HEK293 (cell line): Measurements from ENCODE around the gene SF1.

ENCODE experiments used
- CTCF ChIA-PET: fragments of 350-600 bp; formaldehyde crosslinking; extraction: SDS; loops from one replicate; lab custom pipeline; 2021; ENCODE audit warnings: antibody characterized with exemption; lab: Yijun Ruan, JAX
- POLR2A ChIA-PET: fragments of 300-600 bp; formaldehyde crosslinking; extraction: SDS; loops from one replicate; lab custom pipeline; 2020; ENCODE audit warnings: antibody characterized with exemption, inconsistent platforms; lab: Yijun Ruan, JAX
- H3K27ac ChIP-seq: fragments of 200-500 bp; sonication (Bioruptor generic); 2 replicates; pipeline ENCODE4 v1.5.1; 2014; ENCODE audit warnings: low read depth, low read length, control low read depth, inconsistent platforms; ENCODE audit errors: extremely low read depth
- H3K36me3 ChIP-seq, 2 experiments: fragments of 200-500 bp in 1 of 2; sonication (Bioruptor generic) in 1 of 2; 1 replicate in 1 of 2; 2 replicates in 1 of 2; pipeline ENCODE4 v1.5.1; 2014 to 2017; ENCODE audit warnings: inconsistent platforms in 2 of 2, low read length in 2 of 2; ENCODE audit not compliant: control insufficient read depth in 2 of 2, insufficient read depth in 1 of 2
- H3K4me1 ChIP-seq: fragments of 200-500 bp; sonication (Bioruptor generic); 2 replicates; pipeline ENCODE4 v1.5.1; 2014; ENCODE audit warnings: mild to moderate bottlenecking, low read length, inconsistent platforms; ENCODE audit not compliant: control insufficient read depth, insufficient read depth
- H3K4me3 ChIP-seq: 2 replicates; pipeline ENCODE4 v1.5.1; 2011; ENCODE audit warnings: low read depth, mild to moderate bottlenecking, control low read depth, low read length, moderate library complexity
- H3K9me3 ChIP-seq: fragments of 200-500 bp; sonication (Bioruptor generic); 2 replicates; pipeline ENCODE4 v1.5.1; 2014; ENCODE audit warnings: low read depth, low read length, inconsistent platforms; ENCODE audit not compliant: control insufficient read depth, insufficient read depth
- GLI4 ChIP-seq: fragments of 450-650 bp; formaldehyde crosslinking; IDR thresholded peaks from 2 replicates; pipeline ENCODE4 v1.5.1; 2016; ENCODE audit warnings: missing biosample characterization, missing genetic modification characterization
- KLF7 ChIP-seq: fragments of 450-650 bp; formaldehyde crosslinking; IDR thresholded peaks from 2 replicates; pipeline ENCODE4 v1.5.1; 2016; ENCODE audit warnings: missing biosample characterization, missing genetic modification characterization, borderline replicate concordance
- KLF8 ChIP-seq: fragments of 450-650 bp; formaldehyde crosslinking; IDR thresholded peaks from 2 replicates; pipeline ENCODE4 v1.5.1; 2016; ENCODE audit warnings: missing biosample characterization, missing genetic modification characterization
- MZF1 ChIP-seq: fragments of 450-650 bp; formaldehyde crosslinking; IDR thresholded peaks from 2 replicates; pipeline ENCODE4 v1.5.1; 2017; ENCODE audit warnings: missing biosample characterization, missing genetic modification characterization, borderline replicate concordance
- SP3 ChIP-seq: fragments of 450-650 bp; formaldehyde crosslinking; IDR thresholded peaks from 2 replicates; pipeline ENCODE4 v1.5.1; 2016; ENCODE audit warnings: missing biosample characterization, missing genetic modification characterization
- TRIM28 ChIP-seq: IDR thresholded peaks from 2 replicates; pipeline ENCODE4 v1.6.1; 2011; ENCODE audit warnings: low read length, control low read depth, borderline replicate concordance
- WT1 ChIP-seq: fragments of 450-650 bp; formaldehyde crosslinking; IDR thresholded peaks from 2 replicates; pipeline ENCODE4 v1.5.1; 2016; ENCODE audit warnings: missing biosample characterization, missing genetic modification characterization
- ZNF112 ChIP-seq: fragments of 450-650 bp; formaldehyde crosslinking; IDR thresholded peaks from 2 replicates; pipeline ENCODE4 v1.5.0; 2017; ENCODE audit warnings: missing biosample characterization, missing genetic modification characterization
- ZNF133 ChIP-seq: fragments of 450-650 bp; formaldehyde crosslinking; IDR thresholded peaks from 2 replicates; pipeline ENCODE4 v1.5.1; 2016; ENCODE audit warnings: missing biosample characterization, missing genetic modification characterization
- ZNF274 ChIP-seq, 2 experiments: fragments of 200-500 bp in 1 of 2; fragments of 450-650 bp in 1 of 2; sonication (Bioruptor generic) in 1 of 2; formaldehyde crosslinking in 1 of 2; IDR thresholded peaks; 2 replicates each; pipeline versions ENCODE4 v1.5.1 to v1.6.1; 2014 to 2016; ENCODE audit warnings: borderline replicate concordance in 1 of 2, inconsistent platforms in 1 of 2, low read length in 1 of 2, missing biosample characterization in 1 of 2, missing genetic modification characterization in 1 of 2
- ZNF341 ChIP-seq: fragments of 450-650 bp; formaldehyde crosslinking; IDR thresholded peaks from 2 replicates; pipeline ENCODE4; 2016; ENCODE audit warnings: low read depth, missing biosample characterization, missing genetic modification characterization
- ZNF549 ChIP-seq: fragments of 450-650 bp; IDR thresholded peaks from 2 replicates; pipeline ENCODE4 v1.5.1; 2018; ENCODE audit warnings: missing biosample characterization, missing genetic modification characterization, mild to moderate bottlenecking, inconsistent platforms, moderate library complexity
- ZNF623 ChIP-seq: fragments of 450-650 bp; formaldehyde crosslinking; IDR thresholded peaks from 2 replicates; pipeline ENCODE4 v1.5.1; 2016; ENCODE audit warnings: missing biosample characterization, missing genetic modification characterization
- ZNF777 ChIP-seq: fragments of 450-650 bp; formaldehyde crosslinking; IDR thresholded peaks from 2 replicates; pipeline ENCODE4 v1.5.1; 2017; ENCODE audit warnings: missing biosample characterization, missing genetic modification characterization, borderline replicate concordance
- ZSCAN16 ChIP-seq: fragments of 450-650 bp; formaldehyde crosslinking; IDR thresholded peaks from 2 replicates; pipeline ENCODE4 v1.5.1; 2016; ENCODE audit warnings: missing biosample characterization, missing genetic modification characterization
- ZSCAN4 ChIP-seq: fragments of 450-650 bp; formaldehyde crosslinking; IDR thresholded peaks from 2 replicates; pipeline ENCODE4 v1.5.1; 2017; ENCODE audit warnings: missing biosample characterization, missing genetic modification characterization
- ZSCAN5A ChIP-seq: fragments of 450-650 bp; formaldehyde crosslinking; IDR thresholded peaks from 2 replicates; pipeline ENCODE4 v1.5.1; 2016; ENCODE audit warnings: missing biosample characterization, missing genetic modification characterization
- TF ChIP-seq, protein P1 (sequence below): fragments of 450-650 bp; formaldehyde crosslinking; IDR thresholded peaks from 2 replicates; pipeline ENCODE4 v1.5.1; 2017; ENCODE audit warnings: missing biosample characterization, missing genetic modification characterization
- TF ChIP-seq, protein P2 (sequence below): fragments of 450-650 bp; formaldehyde crosslinking; IDR thresholded peaks from 2 replicates; pipeline ENCODE4 v1.5.1; 2016; ENCODE audit warnings: missing biosample characterization, missing genetic modification characterization, borderline replicate concordance

Gene SF1

DNA sequence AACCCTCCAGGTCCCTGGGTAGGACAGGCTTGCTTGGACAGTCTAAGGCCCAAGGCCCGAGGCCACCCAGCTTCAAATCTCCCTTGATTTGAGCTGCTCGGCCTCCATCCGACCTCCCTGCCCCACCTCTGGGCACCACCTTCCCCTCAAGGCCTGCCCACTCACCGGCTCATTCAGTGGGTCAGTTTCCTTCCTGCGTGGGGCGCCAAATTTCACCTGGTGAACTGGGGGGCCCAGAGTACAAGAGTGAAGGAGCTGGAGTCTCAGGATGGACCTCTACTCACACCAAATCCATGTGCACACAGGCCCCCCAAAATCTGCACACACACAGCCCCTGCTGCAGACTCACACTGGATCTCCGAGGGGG is 20.9 kb upstream of the SF1 start:
- Histone ChIP-seq H3K9me3 (no peaks in the 10 kb centered on the region), H3K36me3 (peaks cover 0 to 29% of the 10 kb centered on the region in 2 experiments; a peak in 1 of 3 replicates), H3K4me3 (no peak overlapping the region), H3K27ac (no peak overlapping the region), H3K4me1 (peaks cover 4% of the 10 kb centered on the region)
- ChIA-PET CTCF (interaction anchor here (0.6 to 1.6 kb wide), 7 partner anchors 10 to 89 kb away, joined by 3 to 4 read pairs (median 3); no protein-coding TSS in a partner anchor), POLR2A (interaction anchor here (2.5 kb wide), 1 partner anchor 21 kb away, joined by 13 read pairs; the partner anchor contains the start of gene SF1)
- no peak for TF ChIP-seq ZNF777 (tag by site-specific recombination)
- TF ChIP-seq TRIM28 = no peak
- TF ChIP-seq ZNF549 (tag by site-specific recombination) = no peak
- no peak for TF ChIP-seq ZSCAN16 (tag by site-specific recombination)
- no peak for TF ChIP-seq ZNF341 (tag by site-specific recombination)
- TF ChIP-seq ZNF133 = no peak
- TF ChIP-seq ZNF112 (tag by site-specific recombination) = no peak
- no peak for TF ChIP-seq KLF7 (tag by site-specific recombination)
- TF ChIP-seq ZNF623 (tag by site-specific recombination) = no peak
- TF ChIP-seq, protein P1, sequence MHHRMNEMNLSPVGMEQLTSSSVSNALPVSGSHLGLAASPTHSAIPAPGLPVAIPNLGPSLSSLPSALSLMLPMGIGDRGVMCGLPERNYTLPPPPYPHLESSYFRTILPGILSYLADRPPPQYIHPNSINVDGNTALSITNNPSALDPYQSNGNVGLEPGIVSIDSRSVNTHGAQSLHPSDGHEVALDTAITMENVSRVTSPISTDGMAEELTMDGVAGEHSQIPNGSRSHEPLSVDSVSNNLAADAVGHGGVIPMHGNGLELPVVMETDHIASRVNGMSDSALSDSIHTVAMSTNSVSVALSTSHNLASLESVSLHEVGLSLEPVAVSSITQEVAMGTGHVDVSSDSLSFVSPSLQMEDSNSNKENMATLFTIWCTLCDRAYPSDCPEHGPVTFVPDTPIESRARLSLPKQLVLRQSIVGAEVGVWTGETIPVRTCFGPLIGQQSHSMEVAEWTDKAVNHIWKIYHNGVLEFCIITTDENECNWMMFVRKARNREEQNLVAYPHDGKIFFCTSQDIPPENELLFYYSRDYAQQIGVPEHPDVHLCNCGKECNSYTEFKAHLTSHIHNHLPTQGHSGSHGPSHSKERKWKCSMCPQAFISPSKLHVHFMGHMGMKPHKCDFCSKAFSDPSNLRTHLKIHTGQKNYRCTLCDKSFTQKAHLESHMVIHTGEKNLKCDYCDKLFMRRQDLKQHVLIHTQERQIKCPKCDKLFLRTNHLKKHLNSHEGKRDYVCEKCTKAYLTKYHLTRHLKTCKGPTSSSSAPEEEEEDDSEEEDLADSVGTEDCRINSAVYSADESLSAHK (tag by site-specific recombination) = no peak
- no peak for TF ChIP-seq ZSCAN5A
- no peak for TF ChIP-seq ZNF274 (IDR thresholded peaks at IDR 0.05; ENCODE audit: low read length)
- no peak for TF ChIP-seq ZNF274 (tag by site-specific recombination; IDR thresholded peaks at IDR 0.05; ENCODE audit: borderline replicate concordance)
- no peak for TF ChIP-seq ZSCAN4 (tag by site-specific recombination)
- TF ChIP-seq GLI4 (tag by site-specific recombination) = no peak
- no peak for TF ChIP-seq SP3 (tag by site-specific recombination)
- no peak for TF ChIP-seq WT1 (tag by site-specific recombination)
- TF ChIP-seq KLF8 = no peak
- TF ChIP-seq MZF1 (tag by site-specific recombination) = no peak
- TF ChIP-seq, protein P2, sequence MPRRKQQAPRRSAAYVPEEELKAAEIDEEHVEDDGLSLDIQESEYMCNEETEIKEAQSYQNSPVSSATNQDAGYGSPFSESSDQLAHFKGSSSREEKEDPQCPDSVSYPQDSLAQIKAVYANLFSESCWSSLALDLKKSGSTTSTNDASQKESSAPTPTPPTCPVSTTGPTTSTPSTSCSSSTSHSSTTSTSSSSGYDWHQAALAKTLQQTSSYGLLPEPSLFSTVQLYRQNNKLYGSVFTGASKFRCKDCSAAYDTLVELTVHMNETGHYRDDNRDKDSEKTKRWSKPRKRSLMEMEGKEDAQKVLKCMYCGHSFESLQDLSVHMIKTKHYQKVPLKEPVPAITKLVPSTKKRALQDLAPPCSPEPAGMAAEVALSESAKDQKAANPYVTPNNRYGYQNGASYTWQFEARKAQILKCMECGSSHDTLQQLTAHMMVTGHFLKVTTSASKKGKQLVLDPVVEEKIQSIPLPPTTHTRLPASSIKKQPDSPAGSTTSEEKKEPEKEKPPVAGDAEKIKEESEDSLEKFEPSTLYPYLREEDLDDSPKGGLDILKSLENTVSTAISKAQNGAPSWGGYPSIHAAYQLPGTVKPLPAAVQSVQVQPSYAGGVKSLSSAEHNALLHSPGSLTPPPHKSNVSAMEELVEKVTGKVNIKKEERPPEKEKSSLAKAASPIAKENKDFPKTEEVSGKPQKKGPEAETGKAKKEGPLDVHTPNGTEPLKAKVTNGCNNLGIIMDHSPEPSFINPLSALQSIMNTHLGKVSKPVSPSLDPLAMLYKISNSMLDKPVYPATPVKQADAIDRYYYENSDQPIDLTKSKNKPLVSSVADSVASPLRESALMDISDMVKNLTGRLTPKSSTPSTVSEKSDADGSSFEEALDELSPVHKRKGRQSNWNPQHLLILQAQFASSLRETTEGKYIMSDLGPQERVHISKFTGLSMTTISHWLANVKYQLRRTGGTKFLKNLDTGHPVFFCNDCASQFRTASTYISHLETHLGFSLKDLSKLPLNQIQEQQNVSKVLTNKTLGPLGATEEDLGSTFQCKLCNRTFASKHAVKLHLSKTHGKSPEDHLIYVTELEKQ (tag by site-specific recombination) = no peak
